ENCODE measurements around the gene LRRC46.
A peak's percentile ranks its signal among the peaks of the same experiment; 100 is the strongest.

Gene LRRC46

GRCh38 chr17:47808830-47809480 lies 22.5 kb upstream of the LRRC46 start:
- no peak for DNase-seq

DNA sequence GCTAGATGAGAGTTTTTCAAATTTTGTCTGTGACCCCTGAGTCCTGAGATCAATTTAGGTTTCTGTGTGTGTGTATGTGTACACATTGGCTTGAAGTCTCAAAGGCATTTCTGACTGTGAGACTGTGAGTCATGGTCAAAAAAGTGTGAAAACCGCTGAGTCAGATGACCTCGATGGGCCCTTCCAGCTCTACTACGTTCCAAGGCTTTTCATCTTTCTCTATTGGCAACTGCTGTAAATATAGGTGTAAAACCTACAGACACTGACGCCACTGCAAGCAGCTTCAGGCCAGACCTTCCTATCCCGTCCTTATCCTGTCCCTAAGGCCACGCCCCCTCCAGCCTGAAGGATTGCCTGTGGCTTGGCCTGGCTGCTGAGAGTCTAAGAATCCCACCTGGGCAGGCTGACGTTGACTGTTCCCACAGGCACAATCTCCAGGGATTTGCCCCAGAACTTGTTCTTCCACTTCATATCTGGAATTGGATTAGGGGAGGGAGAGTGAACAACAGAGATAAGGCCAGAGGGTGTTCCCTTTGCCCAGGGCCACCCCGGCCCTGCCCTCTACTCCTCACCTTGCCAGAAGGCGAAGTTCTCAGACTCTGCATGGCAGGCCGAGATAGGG lies 21.2 kb upstream of the LRRC46 start:
- no peak for DNase-seq

DNA sequence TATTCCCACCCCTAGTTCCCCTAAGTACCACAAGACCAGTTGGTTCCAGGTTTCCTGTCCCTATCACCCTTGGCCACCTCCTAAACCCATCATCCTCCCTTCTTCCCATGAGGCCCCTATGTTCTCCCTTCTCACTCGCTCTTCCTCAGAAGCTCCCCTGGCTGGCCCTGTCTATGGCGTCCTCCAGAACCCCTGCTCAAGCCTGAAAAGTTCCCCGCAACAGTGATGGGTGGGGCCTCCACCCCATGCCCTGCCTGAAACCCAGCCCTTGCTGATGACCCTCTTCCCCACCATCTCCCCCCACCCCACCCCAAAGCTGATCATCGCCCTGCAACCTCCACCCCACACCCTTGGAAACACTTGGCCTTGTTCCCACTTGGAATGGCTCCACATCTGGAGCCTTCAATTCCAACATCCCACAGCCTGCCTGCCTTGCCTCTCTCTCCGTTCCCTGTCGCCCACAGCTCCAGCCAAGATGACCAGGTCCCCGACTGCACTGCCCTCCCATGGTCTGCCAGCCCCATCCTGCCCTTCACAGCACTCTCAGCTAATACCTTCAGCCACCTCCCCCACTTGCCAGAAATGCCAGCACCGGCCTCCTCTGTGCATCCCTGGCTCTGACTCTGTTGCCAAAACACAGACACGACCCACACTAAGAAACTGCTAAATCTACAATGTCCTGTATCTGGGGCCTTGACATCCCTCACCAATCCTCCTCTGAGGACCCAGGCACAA lies 20.4 kb upstream of the LRRC46 start:
- no peak for DNase-seq

DNA sequence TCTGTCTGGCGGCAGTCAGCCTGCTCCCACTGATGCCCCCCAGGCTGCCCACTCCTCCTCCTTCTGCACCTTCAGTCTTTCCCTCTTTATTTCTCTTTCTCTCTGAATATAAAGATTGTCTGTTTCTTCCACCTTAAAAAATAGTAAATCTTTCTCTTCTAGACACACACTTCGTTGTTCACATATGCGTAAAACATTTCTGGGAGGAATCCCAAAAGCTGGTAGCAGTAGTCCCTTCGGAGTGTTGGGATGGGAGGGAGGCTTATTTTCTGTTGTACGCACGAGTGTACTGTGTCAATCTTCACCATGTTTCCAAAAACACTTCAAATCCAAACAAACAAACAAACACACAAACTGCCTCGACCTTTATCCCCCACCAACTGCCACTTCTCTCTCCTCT lies 19.8 kb upstream of the LRRC46 start:
- DNase-seq, result no peak

DNA sequence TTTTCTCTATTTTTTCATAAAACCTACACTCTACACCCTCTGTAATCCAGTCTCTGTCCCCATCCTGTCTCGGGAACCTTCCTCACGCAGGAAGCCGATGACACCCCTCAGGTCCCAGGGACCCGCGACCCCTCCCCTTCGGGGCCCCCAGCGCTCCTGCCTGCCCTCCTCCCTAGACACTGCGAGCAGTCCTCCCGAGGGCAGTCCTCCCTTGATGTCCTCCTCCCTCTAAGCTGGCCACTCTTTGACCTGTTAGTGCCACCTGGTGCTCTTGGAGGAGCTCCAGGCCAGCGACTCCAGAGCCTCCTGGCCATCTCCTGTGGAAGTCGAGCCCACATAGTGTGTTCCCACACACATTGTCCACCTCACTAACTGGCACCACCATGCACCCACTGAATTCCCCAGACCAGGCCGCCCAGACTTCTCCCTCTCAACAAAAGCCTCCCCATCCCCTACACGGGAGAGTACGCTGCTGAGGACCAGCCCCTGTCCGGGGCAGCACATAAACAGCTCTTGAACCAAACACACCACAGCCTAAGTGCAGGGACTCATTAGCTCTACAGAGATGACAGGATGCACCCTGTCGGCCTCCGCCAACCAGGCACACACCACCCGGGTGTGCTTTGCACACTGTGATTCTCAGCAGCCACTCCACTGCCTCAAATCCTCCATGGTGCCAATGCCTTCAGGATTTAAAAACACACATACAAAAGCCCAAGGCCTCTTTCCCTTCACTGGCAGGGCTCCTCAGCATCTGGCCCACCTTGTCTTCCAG lies 19.1 kb upstream of the LRRC46 start:
- DNase-seq, result no peak

GRCh38 chr17:47813077-47813476 lies 18.4 kb upstream of the LRRC46 start:
- no peak for DNase-seq

- no peak for DNase-seq
These were observed 17.9 kb upstream of the LRRC46 start for GRCh38 chr17:47813512-47814031.

DNA sequence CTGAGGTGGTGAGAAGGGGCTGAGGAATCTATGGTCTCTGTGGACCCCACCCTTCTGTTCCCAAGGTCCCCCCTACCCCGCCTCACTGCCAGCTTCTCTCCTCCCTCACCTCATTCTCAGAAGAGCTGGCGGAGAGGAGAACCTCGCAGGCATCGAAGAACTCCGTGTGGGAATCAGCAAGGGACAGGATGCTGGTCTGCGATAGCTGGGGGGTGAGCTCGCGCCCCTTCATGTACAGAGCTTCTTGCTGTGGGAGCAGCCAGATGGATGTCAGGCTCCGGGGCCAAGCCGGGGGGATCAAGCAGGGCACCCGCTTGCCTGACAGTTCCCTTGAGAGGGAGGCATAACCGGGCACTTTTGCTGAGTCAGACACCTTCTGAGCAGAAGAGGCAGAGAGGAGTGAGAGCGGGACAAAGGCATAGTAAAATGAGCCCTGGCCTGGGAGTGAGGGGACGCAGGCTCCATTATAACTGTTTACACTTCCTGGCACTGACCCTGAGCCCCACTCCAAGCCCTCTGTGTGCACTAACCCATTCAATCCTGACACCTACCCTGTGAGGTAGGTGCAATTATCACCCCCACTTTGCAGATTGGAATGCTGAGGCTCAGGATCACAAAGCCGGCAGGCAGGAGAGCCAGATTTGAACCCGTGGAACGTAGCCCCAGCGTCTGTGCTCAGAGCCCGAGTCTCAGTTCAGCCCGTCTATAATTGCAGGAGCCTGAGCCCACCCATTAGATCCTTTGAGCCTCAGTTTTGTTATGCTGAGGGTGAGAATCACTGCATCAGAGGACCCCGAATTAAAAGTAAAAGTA lies 16.2 kb upstream of the LRRC46 start:
- no peak for DNase-seq

GRCh38 chr17:47816111-47816735 lies 15.2 kb upstream of the LRRC46 start:
- no peak for DNase-seq

DNA sequence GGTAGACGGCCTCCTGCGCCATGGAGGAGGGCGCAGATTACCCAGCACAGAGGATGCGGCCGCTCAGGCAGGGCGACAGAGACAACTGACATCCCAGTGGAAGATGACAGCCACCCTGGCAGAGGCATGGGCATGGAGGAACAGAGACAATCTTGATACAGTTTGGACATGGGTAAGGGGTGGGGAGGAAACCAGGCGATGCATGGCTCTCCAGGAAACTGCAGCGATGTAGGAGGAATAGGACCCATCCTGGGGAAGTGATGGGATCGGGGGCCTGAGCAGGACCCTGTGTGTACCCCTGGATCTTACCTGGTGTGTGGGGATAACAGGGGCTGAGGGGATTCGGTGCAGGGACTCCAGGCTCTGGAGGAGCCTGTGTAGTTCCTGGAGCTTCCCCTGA lies 14.5 kb upstream of the LRRC46 start:
- DNase-seq, result no peak

DNA sequence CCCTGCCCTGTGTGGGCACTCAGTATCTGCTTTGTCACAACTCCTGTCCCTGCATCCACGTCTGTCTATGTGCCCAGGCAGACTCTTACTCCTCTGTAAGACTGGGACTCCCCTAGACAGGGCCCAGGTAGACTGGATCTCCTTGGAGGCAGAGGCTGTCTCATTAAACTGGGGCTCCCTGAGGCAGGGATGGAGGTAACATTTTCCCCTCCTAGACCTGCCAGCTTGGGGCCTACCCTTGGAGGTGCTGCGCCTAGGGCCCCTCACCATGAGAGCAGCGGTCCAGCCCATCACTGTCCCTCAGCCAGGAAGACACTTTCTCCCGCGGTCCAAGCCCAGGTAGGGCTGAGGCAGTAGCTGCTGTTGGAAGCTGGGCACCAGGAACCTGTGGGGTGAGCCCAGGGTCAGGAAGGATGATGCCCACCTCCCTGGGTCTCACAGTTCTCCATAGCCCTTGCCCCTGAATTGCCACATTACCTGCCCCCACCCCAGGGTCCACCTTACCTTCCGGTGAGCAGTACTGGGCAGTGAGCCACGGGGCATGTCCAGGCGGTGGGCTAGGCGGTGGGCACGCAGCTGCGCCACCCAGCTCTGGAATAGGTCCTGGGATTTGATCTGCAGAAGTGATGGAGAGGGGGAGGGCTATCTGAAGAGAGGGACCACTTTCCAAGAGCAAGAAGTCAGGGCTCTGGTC lies 13.3 kb upstream of the LRRC46 start:
- DNase-seq, result no peak

DNA sequence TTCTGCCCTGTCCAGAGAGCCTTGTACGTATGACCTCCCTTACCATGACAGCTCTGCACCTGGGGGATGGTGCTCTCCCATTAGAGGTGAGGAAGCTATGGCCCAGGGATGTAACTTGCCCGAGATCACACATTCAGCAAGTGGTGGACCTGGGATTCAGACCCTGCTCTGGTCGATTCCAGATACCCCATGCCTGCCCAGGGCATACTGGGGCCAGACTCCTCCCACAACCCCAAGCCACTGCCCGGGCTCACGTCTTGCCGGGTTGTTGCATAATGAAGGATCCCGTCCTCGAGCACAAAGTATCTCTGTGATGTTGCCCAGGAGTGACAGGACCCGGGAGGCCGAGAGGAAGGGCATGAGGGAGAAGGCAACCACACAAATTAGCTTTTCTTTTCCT lies 12.0 kb upstream of the LRRC46 start:
- no peak for DNase-seq

DNA sequence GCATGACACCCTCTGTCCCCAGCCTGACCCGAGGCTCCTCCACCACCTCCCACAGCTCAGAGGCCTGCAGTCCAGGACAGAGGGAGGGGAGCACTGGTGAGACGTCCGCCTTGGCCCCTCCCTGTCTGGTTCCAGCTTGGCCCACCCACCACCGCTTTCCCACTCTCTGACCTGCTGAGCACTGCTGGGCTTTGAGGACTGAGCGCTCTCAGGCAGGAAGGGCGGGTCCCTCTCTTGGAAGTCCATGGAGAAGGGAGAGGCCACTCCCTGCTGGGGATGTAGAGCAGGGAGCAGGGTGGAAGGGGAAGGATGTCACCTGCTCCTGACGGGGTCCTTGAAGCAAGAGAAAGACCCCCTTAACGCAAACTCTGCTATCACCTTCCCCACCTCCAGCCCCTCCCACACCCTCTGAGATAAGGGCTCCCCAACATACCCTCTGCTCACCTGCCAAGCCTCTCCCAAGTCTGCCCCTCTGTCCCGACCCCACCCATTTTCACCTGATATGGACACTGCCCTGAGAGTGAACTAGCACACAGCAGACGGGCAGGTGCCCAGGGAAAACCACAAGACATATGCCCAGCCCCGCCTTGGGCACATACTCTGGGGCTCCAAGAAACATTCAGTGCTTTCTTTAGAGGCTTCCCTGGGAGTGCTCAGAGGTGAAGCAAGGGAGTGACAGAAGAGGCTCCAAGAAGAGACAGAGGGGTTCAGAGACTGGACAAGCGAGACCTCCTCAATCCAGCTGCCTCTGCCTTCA lies 11.3 kb upstream of the LRRC46 start:
- no peak for DNase-seq

GRCh38 chr17:47821031-47821423 lies 10.4 kb upstream of the LRRC46 start:
- DNase-seq, result no peak

DNA sequence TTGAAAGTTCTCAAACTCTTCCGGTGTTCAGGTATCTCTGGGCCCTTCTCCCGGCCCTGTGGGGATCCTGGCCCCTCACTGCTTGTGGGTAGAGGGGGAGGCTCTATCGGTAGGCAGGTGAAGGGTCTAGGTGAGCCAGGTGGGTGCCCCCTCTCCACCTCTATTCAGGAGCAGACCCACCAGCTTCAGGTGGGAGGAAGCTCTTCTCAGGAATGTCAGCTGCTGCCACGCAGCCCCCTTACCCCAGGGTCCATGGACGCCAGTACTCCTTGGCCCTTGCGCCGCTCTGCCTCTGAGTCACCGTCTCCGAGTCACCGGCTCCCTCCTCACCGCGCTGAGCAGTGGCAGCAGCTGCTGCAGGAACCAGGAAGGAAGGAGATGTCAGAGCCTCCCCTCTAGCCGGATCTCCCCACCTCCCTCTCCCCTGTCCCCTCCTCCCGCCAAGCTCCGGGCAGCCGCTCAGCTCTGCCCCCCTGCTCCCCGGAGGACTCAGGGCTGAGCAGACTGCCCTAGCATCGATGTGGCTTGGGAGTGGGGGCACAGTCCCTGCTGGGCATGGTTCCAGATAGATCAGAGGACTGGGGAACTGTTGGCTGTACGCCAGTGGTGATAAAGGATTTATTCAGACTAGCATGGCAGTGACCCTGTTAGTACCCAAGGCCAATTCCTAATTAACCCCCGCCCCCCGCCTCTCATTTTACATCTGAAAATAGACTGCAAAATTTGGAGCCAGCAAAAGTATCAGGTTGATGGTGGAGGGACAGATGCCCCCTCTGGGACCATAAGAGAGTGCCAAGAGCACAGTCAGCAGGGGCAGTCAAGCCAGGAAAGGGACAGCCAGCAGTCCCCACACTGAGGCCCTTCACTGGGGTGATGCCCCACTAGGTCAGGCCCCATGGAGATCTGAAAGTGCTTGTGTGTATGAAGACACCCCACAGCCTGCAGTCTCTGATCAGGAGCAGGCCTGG lies 9.8 kb upstream of the LRRC46 start, which contains the start of gene OSBPL7:
TSS of gene OSBPL7 (minus strand) at position 371 of the 968 bp plus-strand sequence. CDS start 1,516 bp downstream, outside the sequence.
- DNase-seq, result peak in 50 of 51 donors; percentile 10 to 86 (median 65)

DNA sequence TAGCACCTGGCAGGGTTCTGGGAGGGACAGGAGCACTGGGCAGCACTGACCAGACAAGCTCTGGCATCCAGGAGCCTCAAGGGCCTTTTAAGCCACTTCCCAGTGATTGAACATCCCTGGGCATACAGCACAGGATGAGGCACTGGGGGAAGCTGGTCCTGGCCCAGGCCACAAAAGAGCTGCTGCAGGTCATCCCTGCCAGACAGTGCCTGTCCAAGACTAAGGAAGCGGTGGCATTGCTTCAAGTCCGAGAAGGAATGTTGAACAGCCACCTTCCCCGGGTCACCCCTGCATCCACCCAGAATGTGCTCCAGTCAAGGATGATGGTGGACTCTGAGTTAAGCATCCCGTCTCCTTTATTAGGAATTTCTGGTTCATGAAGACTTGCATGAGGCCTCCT lies 8.7 kb upstream of the LRRC46 start:
- no peak for DNase-seq

DNA sequence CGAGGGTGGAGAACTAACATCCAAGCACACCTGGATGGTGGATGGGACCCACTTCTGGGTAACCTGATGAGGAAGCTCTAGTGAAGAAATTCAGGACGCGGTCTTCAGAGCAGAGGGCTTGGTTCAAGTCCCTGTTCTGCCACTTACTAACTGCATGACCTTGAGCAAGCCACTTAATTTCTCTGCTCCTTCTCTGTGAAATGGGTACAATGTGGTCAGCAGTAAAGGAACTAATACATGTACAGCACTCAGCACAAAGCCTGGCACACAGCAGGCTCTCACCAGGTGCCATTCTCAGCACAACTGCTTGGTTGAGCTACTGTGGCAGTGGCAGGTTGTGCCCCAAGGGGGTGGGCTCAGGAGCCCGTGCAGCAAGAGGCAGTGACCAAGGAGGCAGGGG lies 8.0 kb upstream of the LRRC46 start:
- no peak for DNase-seq

GRCh38 chr17:47829870-47830269 lies 1.6 kb upstream of the LRRC46 start:
- DNase-seq, result no peak

Data from hypothalamus (tissue), 51 donors.